Liver (tissue), 9 donors: ENCODE data around the gene VEGFC. TPM values are rescaled to one million over a fixed set of nuclear protein-coding genes. Genes with fewer than 3 reads are reported as not detected.

Source experiments
- DNase-seq: peaks from one replicate; pipeline ENCODE4 v3.0.0-alpha.2; 2017; ENCODE audit warnings: low spot score
- H3K27ac ChIP-seq, 2 donors: one replicate each; pipeline ENCODE4 v1.7.0; 2013; ENCODE audit warnings: inconsistent platforms in 2 of 2, low read length in 2 of 2, control low read depth in 1 of 2, low read depth in 1 of 2, mild to moderate bottlenecking in 1 of 2
- H3K27me3 ChIP-seq, 4 donors: one replicate each; pipeline versions ENCODE4 v1.6.1 to v1.7.0; 2013; ENCODE audit warnings: low read length in 3 of 4, inconsistent platforms in 1 of 4, mild to moderate bottlenecking in 1 of 4, moderate library complexity in 1 of 4; ENCODE audit not compliant: control insufficient read depth in 4 of 4, insufficient read depth in 4 of 4
- H3K36me3 ChIP-seq, 4 donors: one replicate each; pipeline versions ENCODE4 v1.6.1 to v1.7.0; 2013; ENCODE audit warnings: low read length in 3 of 4, mild to moderate bottlenecking in 3 of 4, low read depth in 1 of 4, moderate library complexity in 1 of 4; ENCODE audit not compliant: control insufficient read depth in 4 of 4, insufficient read depth in 3 of 4
- H3K4me1 ChIP-seq, 4 donors: one replicate each; pipeline versions ENCODE4 v1.6.1 to v1.7.0; 2013; ENCODE audit warnings: low read length in 3 of 4, mild to moderate bottlenecking in 3 of 4, moderate library complexity in 1 of 4; ENCODE audit not compliant: control insufficient read depth in 4 of 4, insufficient read depth in 4 of 4
- H3K4me3 ChIP-seq, 3 donors: one replicate each; pipeline versions ENCODE4 v1.6.1 to v1.7.0; 2013; ENCODE audit warnings: low read length in 3 of 3, control low read depth in 1 of 3, low read depth in 1 of 3, mild to moderate bottlenecking in 1 of 3
- H3K9ac ChIP-seq, 2 donors: one replicate each; pipeline ENCODE4 v1.7.0; 2013; ENCODE audit warnings: low read length in 2 of 2, mild to moderate bottlenecking in 2 of 2, moderate library complexity in 2 of 2, control low read depth in 1 of 2, low read depth in 1 of 2
- H3K9me3 ChIP-seq, 4 donors: one replicate each; pipeline versions ENCODE4 v1.6.1 to v1.7.0; 2013; ENCODE audit warnings: low read length in 3 of 4; ENCODE audit not compliant: control insufficient read depth in 4 of 4
- ATF3 ChIP-seq: IDR thresholded peaks from 2 replicates; pipeline ENCODE4 v1.6.1; 2016; ENCODE audit warnings: antibody characterized with exemption
- CTCF ChIP-seq: fragments of 150-350 bp; IDR thresholded peaks from 2 replicates; pipeline ENCODE4 v1.5.1; 2017; ENCODE audit warnings: improper control_type of control experiment, low read depth, low read length; ENCODE audit not compliant: missing input control
- EGR1 ChIP-seq, 2 donors: IDR thresholded peaks; 2 replicates each; pipeline ENCODE4 v1.6.1; 2016 to 2018; ENCODE audit warnings: antibody characterized with exemption in 2 of 2, low read depth in 2 of 2
- FOXA1 ChIP-seq: IDR thresholded peaks from 2 replicates; pipeline ENCODE4 v1.6.1; 2016; ENCODE audit warnings: antibody characterized with exemption
- FOXA2 ChIP-seq: IDR thresholded peaks from 2 replicates; pipeline ENCODE4 v1.6.1; 2016; ENCODE audit warnings: antibody characterized with exemption
- GABPA ChIP-seq, 2 donors: IDR thresholded peaks in 1 of 2; conservative IDR thresholded peaks in 1 of 2; 2 replicates each; pipeline ENCODE4 v1.6.1; 2016; ENCODE audit warnings: antibody characterized with exemption in 2 of 2, mild to moderate bottlenecking in 1 of 2, moderate library complexity in 1 of 2
- HNF4A ChIP-seq, 2 donors: conservative IDR thresholded peaks; 2 replicates each; pipeline ENCODE4 v1.6.1; 2016; ENCODE audit warnings: antibody characterized with exemption in 2 of 2, mild to moderate bottlenecking in 2 of 2
- HNF4G ChIP-seq: IDR thresholded peaks from 2 replicates; pipeline ENCODE4 v1.6.1; 2016; ENCODE audit warnings: antibody characterized with exemption
- JUND ChIP-seq, 2 donors: IDR thresholded peaks; 2 replicates each; pipeline ENCODE4 v1.6.1; 2016; ENCODE audit warnings: antibody characterized with exemption in 2 of 2
- NR2F2 ChIP-seq: IDR thresholded peaks from 2 replicates; pipeline ENCODE4 v1.6.1; 2016; ENCODE audit warnings: antibody characterized with exemption
- RAD21 ChIP-seq, 2 donors: IDR thresholded peaks; 2 replicates each; pipeline ENCODE4 v1.6.1; 2016; ENCODE audit warnings: antibody characterized with exemption in 2 of 2, mild to moderate bottlenecking in 2 of 2
- REST ChIP-seq: IDR thresholded peaks from 2 replicates; pipeline ENCODE4 v1.6.1; 2016; ENCODE audit warnings: antibody characterized with exemption, mild to moderate bottlenecking
- RXRA ChIP-seq, 2 donors: IDR thresholded peaks; 2 replicates each; pipeline ENCODE4 v1.6.1; 2017 to 2018; ENCODE audit warnings: antibody characterized with exemption in 2 of 2, mild to moderate bottlenecking in 1 of 2
- SP1 ChIP-seq: IDR thresholded peaks from 2 replicates; pipeline ENCODE4 v1.6.1; 2018; ENCODE audit warnings: antibody characterized with exemption, mild to moderate bottlenecking
- YY1 ChIP-seq: IDR thresholded peaks from 2 replicates; pipeline ENCODE4 v1.6.1; 2016; ENCODE audit warnings: antibody characterized with exemption, mild to moderate bottlenecking
- ZBTB33 ChIP-seq: IDR thresholded peaks from 2 replicates; pipeline ENCODE4 v1.6.1; 2016; ENCODE audit warnings: antibody characterized with exemption
- WGBS: extraction: QIAGEN DNeasy Blood & Tissue Kit; methylation state at CpG from one replicate; pipeline ENCODE4 v1.1.7; 2013; 5-methylcytosine and 5-hydroxymethylcytosine counted together
- polyA plus RNA-seq, 2 donors: library from polyadenylated mRNA; stranded (reverse) in 1 of 2; unstranded in 1 of 2; fragments of 200-250 nt in 1 of 2; fragments of >200 nt in 1 of 2; fragmentation: Nextera tagmentation in 1 of 2; extraction: Ambion mirVana in 1 of 2; gene quantifications; one replicate each; pipeline versions ENCODE4 v1.2.1 to v1.2.3, GENCODE V29; 2013 to 2015
- total RNA-seq, 2 donors: library from RNA; depleted of rRNA; stranded (reverse); fragments of >200 nt; gene quantifications; one replicate each; pipeline ENCODE4 v1.2.3, GENCODE V29; 2014
- donor health status: healthy.
- donor health status: healthy.
- donor health status: healthy.
- donor health status: healthy.
- donor health status: healthy.

VEGFC gene
- total and polyA plus RNA-seq, 4 donors, result 0.32 to 1.8 (median 0.95) TPM

- TF ChIP-seq CTCF, result no peak
- TF ChIP-seq EGR1 (IDR thresholded peaks at IDR 0.05; ENCODE audit: low read depth in 2 of 2), result no peak
- TF ChIP-seq ZBTB33, result no peak
- no peak for TF ChIP-seq REST
- no peak for TF ChIP-seq YY1
- no peak for TF ChIP-seq RXRA (IDR thresholded peaks at IDR 0.05)
- no peak for TF ChIP-seq HNF4A (conservative IDR thresholded peaks at IDR 0.05)
- TF ChIP-seq SP1, result no peak
- no peak for TF ChIP-seq HNF4G
- no peak for TF ChIP-seq FOXA1
- TF ChIP-seq GABPA (IDR thresholded peaks at IDR 0.05 in 1 of 2, conservative IDR thresholded peaks at IDR 0.05 in 1 of 2), result no peak
- TF ChIP-seq ATF3, result no peak
- no peak overlapping the region for H3K27ac ChIP-seq
- H3K36me3 ChIP-seq, result no peaks in the 10 kb centered on the region
- H3K4me3 ChIP-seq, result no peak overlapping the region
- WGBS, result 69% methylated on average over 2 of the region's 2 CpGs
- no peak for DNase-seq
- H3K27me3 ChIP-seq, result no peaks in the 10 kb centered on the region
- peaks cover 0 to 6% (median 2%) of the 10 kb centered on the region in 4 donors for H3K9me3 ChIP-seq
- no peaks in the 10 kb centered on the region for H3K4me1 ChIP-seq
- H3K9ac ChIP-seq, result no peak overlapping the region
These were observed 75.5 kb downstream of the VEGFC start for GRCh38 chr4:176717237-176717636.

- Histone ChIP-seq H3K27me3 (no peaks in the 10 kb centered on the region), H3K9ac (no peak overlapping the region), H3K36me3 (no peaks in the 10 kb centered on the region), H3K27ac (no peak overlapping the region), H3K4me1 (no peaks in the 10 kb centered on the region), H3K4me3 (no peak overlapping the region), H3K9me3 (no peaks in the 10 kb centered on the region)
- 68% methylated on average over 5 of the region's 5 CpGs for WGBS
- DNase-seq, result no peak
- TF ChIP-seq FOXA2, result no peak
- no peak for TF ChIP-seq NR2F2
- no peak for TF ChIP-seq RAD21 (IDR thresholded peaks at IDR 0.05)
- TF ChIP-seq ATF3, result no peak
- TF ChIP-seq JUND (IDR thresholded peaks at IDR 0.05), result no peak
- TF ChIP-seq FOXA1, result no peak
- TF ChIP-seq RXRA (IDR thresholded peaks at IDR 0.05), result no peak
- TF ChIP-seq SP1, result no peak
- no peak for TF ChIP-seq EGR1 (IDR thresholded peaks at IDR 0.05; ENCODE audit: low read depth in 2 of 2)
- no peak for TF ChIP-seq CTCF
- TF ChIP-seq YY1, result no peak
- no peak for TF ChIP-seq HNF4G
- no peak for TF ChIP-seq REST
These were observed 83.3 kb downstream of the VEGFC start for GRCh38 chr4:176709417-176709816.
